Keratinocyte (primary cell): ENCODE results near the gene KLHL29. TPM values are rescaled to one million over a fixed set of nuclear protein-coding genes. Genes with fewer than 3 reads are reported as not detected.

Experiments
- DNase-seq: peaks from one replicate; pipeline ENCODE4 v3.0.0-alpha.2; 2011; ENCODE audit warnings: low read depth, missing footprints, low spot score
- FAIRE-seq: peaks from 2 replicates; lab custom pipeline; 2011; peaks lifted over from hg19 to GRCh38; lab: Jason Lieb, UNC
- H2AFZ ChIP-seq: 2 replicates; pipeline ENCODE4 v1.6.0; 2012; ENCODE audit warnings: low read length, control low read depth, inconsistent platforms; ENCODE audit not compliant: control insufficient read depth
- H3K27ac ChIP-seq: 2 replicates; pipeline ENCODE4 v1.5.1; 2011; ENCODE audit warnings: low read length; ENCODE audit not compliant: control insufficient read depth, insufficient read depth
- H3K27me3 ChIP-seq: 3 replicates; pipeline ENCODE4 v1.6.0; 2011; ENCODE audit warnings: low read length; ENCODE audit not compliant: control insufficient read depth, insufficient read depth; ENCODE audit errors: extremely low read depth
- H3K36me3 ChIP-seq, 2 experiments: 2 replicates in 1 of 2; 3 replicates in 1 of 2; pipeline ENCODE4 v1.5.1; 2011; ENCODE audit warnings: low read length in 2 of 2, mild to moderate bottlenecking in 1 of 2; ENCODE audit not compliant: control insufficient read depth in 2 of 2, insufficient read depth in 2 of 2; ENCODE audit errors: extremely low read depth in 1 of 2
- H3K4me1 ChIP-seq: 3 replicates; pipeline ENCODE4 v1.5.1; 2011; ENCODE audit warnings: low read length; ENCODE audit not compliant: control insufficient read depth, insufficient read depth; ENCODE audit errors: extremely low read depth
- H3K4me2 ChIP-seq: 3 replicates; pipeline ENCODE4 v1.6.0; 2011; ENCODE audit warnings: low read depth, low read length; ENCODE audit not compliant: control insufficient read depth, insufficient read depth; ENCODE audit errors: extremely low read depth
- H3K4me3 ChIP-seq, 3 experiments: fragments of 200-600 bp in 1 of 3; sonication (generic) in 1 of 3; 2 replicates in 2 of 3; 3 replicates in 1 of 3; pipeline ENCODE4 v1.5.1; 2011 to 2016; ENCODE audit warnings: low read length in 3 of 3, mild to moderate bottlenecking in 3 of 3, control low read depth in 2 of 3, inconsistent platforms in 1 of 3, low read depth in 1 of 3, mixed read lengths in 1 of 3, mixed run types in 1 of 3, moderate library complexity in 1 of 3; ENCODE audit not compliant: control insufficient read depth in 2 of 3, insufficient read depth in 2 of 3; ENCODE audit errors: extremely low read depth in 1 of 3
- H3K79me2 ChIP-seq: 2 replicates; pipeline ENCODE4 v1.6.0; 2012; ENCODE audit warnings: low read length; ENCODE audit not compliant: control insufficient read depth, insufficient read depth
- H3K9ac ChIP-seq: 3 replicates; pipeline ENCODE4 v1.6.0; 2011; ENCODE audit warnings: low read length; ENCODE audit not compliant: control insufficient read depth, insufficient read depth; ENCODE audit errors: extremely low read depth
- H3K9me1 ChIP-seq: 3 replicates; pipeline ENCODE4 v1.6.0; 2011; ENCODE audit warnings: low read length; ENCODE audit not compliant: control insufficient read depth, insufficient read depth; ENCODE audit errors: extremely low read depth
- H3K9me3 ChIP-seq: 2 replicates; pipeline ENCODE4 v1.5.1; 2012; ENCODE audit warnings: low read depth, low read length; ENCODE audit not compliant: control insufficient read depth
- H4K20me1 ChIP-seq: 3 replicates; pipeline ENCODE4 v1.6.0; 2011; ENCODE audit warnings: low read length; ENCODE audit not compliant: control insufficient read depth, insufficient read depth; ENCODE audit errors: extremely low read depth
- EZH2 ChIP-seq: IDR thresholded peaks from one replicate; pipeline ENCODE4 v1.6.1; 2012; ENCODE audit warnings: inconsistent platforms, mild to moderate bottlenecking, low read length, moderate library complexity
- dilution Hi-C: fragments of 300-500 bp; cut with MboI; formaldehyde crosslinking; loops from one replicate; pipeline ENCODE4 v1.7.0; 2020; ENCODE audit warnings: low sequenced_read_pairs; ENCODE audit not compliant: extremely low pct_ligation_motif_present
- polyA plus RNA-seq, 5 experiments: library from polyadenylated mRNA; depleted of rRNA in 3 of 5; stranded (reverse) in 3 of 5; stranded (forward) in 1 of 5; unstranded in 1 of 5; fragments of >200 nt; gene quantifications; 1 replicate in 1 of 5; 2 replicates in 3 of 5; 3 replicates in 1 of 5; pipeline versions ENCODE4 v1.2.1 to v1.2.3, GENCODE V29; 2011 to 2012; ENCODE audit warnings: missing spikeins in 2 of 5, low read depth in 1 of 5, low replicate concordance in 1 of 5
- TF ChIP-seq, protein P1 (sequence below), 3 experiments: IDR thresholded peaks in 1 of 3; conservative IDR thresholded peaks in 1 of 3; optimal IDR thresholded peaks in 1 of 3; 2 replicates in 2 of 3; 3 replicates in 1 of 3; pipeline versions ENCODE3 to v1.5.1; 2011; ENCODE audit warnings: low read length in 3 of 3, mild to moderate bottlenecking in 3 of 3, moderate library complexity in 2 of 3, control low read depth in 1 of 3, inconsistent platforms in 1 of 3; ENCODE audit not compliant: insufficient read depth in 2 of 3; ENCODE audit errors: extremely low read depth in 1 of 3

Gene KLHL29
- polyA plus RNA-seq, 1 donor (not counting 4 experiments of a cell fraction or from before 2014, with no cell fraction given), result 4.7 TPM

DNA sequence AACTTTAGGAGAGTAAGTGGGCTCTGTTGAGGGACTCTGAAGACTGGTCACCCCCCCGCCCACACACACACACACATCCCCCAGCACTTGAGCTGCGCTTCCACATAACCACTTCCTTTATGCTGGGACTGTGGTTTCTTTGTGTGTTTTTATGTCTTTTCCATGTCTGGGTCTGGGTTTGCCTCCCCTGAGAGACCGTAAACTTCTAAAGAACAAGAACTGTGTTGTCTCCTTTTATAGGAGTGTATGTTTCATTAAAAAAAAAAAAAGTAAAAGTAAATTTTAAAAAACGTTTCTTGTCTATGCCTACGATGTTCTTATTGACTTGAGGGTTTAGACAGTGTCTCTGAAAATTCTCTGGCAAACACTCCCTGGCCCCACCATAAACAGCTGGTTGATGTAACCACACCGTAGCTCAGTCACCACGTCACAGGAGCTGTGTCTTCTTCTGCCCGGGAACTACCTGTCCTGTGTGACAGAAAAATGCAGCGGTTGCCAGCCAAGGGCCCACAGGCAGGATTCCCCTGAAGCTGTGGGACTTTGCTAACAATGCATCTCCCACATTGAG is 68.0 kb downstream of the KLHL29 start:
- Histone ChIP-seq H3K4me2 (no peak overlapping the region), H3K27ac (no peak overlapping the region), H3K27me3 (peaks cover 3% of the 10 kb centered on the region), H4K20me1 (peaks cover 9% of the 10 kb centered on the region), H3K9ac (no peak overlapping the region), H3K4me1 (peaks cover 5% of the 10 kb centered on the region), H3K4me3 (no peak overlapping the region), H3K9me1 (no peaks in the 10 kb centered on the region), H3K9me3 (no peaks in the 10 kb centered on the region), H3K79me2 (no peaks in the 10 kb centered on the region), H3K36me3 (peaks cover 0 to 3% of the 10 kb centered on the region in 2 experiments), H2AFZ (no peak overlapping the region)
- FAIRE-seq (no peak), DNase-seq (no peak)
- dilution Hi-C loops, result no loop called here
- TF ChIP-seq, protein P1, sequence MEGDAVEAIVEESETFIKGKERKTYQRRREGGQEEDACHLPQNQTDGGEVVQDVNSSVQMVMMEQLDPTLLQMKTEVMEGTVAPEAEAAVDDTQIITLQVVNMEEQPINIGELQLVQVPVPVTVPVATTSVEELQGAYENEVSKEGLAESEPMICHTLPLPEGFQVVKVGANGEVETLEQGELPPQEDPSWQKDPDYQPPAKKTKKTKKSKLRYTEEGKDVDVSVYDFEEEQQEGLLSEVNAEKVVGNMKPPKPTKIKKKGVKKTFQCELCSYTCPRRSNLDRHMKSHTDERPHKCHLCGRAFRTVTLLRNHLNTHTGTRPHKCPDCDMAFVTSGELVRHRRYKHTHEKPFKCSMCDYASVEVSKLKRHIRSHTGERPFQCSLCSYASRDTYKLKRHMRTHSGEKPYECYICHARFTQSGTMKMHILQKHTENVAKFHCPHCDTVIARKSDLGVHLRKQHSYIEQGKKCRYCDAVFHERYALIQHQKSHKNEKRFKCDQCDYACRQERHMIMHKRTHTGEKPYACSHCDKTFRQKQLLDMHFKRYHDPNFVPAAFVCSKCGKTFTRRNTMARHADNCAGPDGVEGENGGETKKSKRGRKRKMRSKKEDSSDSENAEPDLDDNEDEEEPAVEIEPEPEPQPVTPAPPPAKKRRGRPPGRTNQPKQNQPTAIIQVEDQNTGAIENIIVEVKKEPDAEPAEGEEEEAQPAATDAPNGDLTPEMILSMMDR (optimal IDR thresholded peaks at IDR 0.05 in 1 of 3, IDR thresholded peaks at IDR 0.05 in 1 of 3, conservative IDR thresholded peaks at IDR 0.05 in 1 of 3; ENCODE audit: extremely low read depth in 1 of 3, insufficient read depth in 2 of 3, low read length in 3 of 3), result no peak
- no peak for TF ChIP-seq EZH2

DNA sequence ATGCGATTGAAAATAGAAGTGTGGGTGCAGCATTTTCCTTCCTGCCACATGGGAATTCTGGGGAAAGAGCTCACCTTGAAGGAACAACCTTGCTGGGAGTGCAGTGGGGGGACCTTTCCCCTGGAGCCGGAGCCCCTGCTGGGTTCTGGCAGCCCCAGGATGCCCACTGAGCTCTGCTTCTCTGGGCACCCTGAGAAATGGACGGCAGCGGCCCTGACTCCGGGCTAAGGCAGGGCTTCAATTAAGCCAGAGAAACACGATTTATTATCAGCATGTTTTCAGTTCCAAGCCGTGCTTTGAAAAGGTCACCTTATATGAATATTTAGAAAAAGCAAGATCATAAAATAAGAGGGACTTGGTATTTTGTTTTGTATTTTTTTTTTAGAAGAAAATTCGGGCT is 68.5 kb downstream of the KLHL29 start:
- peaks cover 3% of the 10 kb centered on the region for H3K27me3 ChIP-seq
- dilution Hi-C loops, result no loop called here
- H4K20me1 ChIP-seq, result peaks cover 9% of the 10 kb centered on the region
- TF ChIP-seq, protein P1 (optimal IDR thresholded peaks at IDR 0.05 in 1 of 3, IDR thresholded peaks at IDR 0.05 in 1 of 3, conservative IDR thresholded peaks at IDR 0.05 in 1 of 3; ENCODE audit: extremely low read depth in 1 of 3, insufficient read depth in 2 of 3, low read length in 3 of 3), result no peak
- TF ChIP-seq EZH2, result no peak
- H3K36me3 ChIP-seq, result peaks cover 0 to 3% of the 10 kb centered on the region in 2 experiments
- H3K4me1 ChIP-seq, result peaks cover 5% of the 10 kb centered on the region
- H3K9ac ChIP-seq, result no peak overlapping the region
- FAIRE-seq, result no peak
- no peaks in the 10 kb centered on the region for H3K9me3 ChIP-seq
- H3K27ac ChIP-seq, result no peak overlapping the region
- H3K4me2 ChIP-seq, result no peak overlapping the region
- no peak overlapping the region for H3K4me3 ChIP-seq
- H3K79me2 ChIP-seq, result no peaks in the 10 kb centered on the region
- no peak overlapping the region for H2AFZ ChIP-seq
- no peaks in the 10 kb centered on the region for H3K9me1 ChIP-seq
- no peak for DNase-seq
